H1 (cell line): Measurements from ENCODE around the gene SUMF1. TPM values are rescaled to one million over a fixed set of nuclear protein-coding genes. Genes with fewer than 3 reads are reported as not detected.

Source experiments
- CTCF ChIA-PET: fragments of 300-600 bp; sonication (Branson Sonifier 250); formaldehyde crosslinking; loops from one replicate; lab custom pipeline; 2021; ENCODE audit not compliant: partially characterized antibody; lab: Charles Lee
- POLR2A ChIA-PET: fragments of 300-600 bp; sonication (Branson Sonifier 250); formaldehyde crosslinking; loops from one replicate; lab custom pipeline; 2021; ENCODE audit warnings: inconsistent platforms; ENCODE audit not compliant: partially characterized antibody; lab: Charles Lee
- DNase-seq, 2 experiments: peaks; one replicate each; pipeline versions ENCODE4 v3.0.0 to v3.0.0-alpha.2; 2010 to 2022; ENCODE audit warnings: low spot score in 2 of 2, low read depth in 1 of 2, mixed read lengths in 1 of 2
- FAIRE-seq: peaks from 2 replicates; lab custom pipeline; 2011; peaks lifted over from hg19 to GRCh38; lab: Jason Lieb, UNC
- H2AFZ ChIP-seq: 2 replicates; pipeline ENCODE4 v1.8.1; 2012; ENCODE audit warnings: low read length, inconsistent platforms
- H2AK5ac ChIP-seq: 2 replicates; pipeline ENCODE4 v1.6.1; 2013; ENCODE audit warnings: low read depth, low read length
- H2BK120ac ChIP-seq: replicated peaks from 2 replicates; pipeline ENCODE3; 2013; ENCODE audit warnings: low read depth, low read length, inconsistent platforms
- H2BK12ac ChIP-seq: 2 replicates; pipeline ENCODE4 v1.6.1; 2013; ENCODE audit warnings: low read depth, low read length
- H2BK15ac ChIP-seq: 2 replicates; pipeline ENCODE4 v1.6.1; 2013; ENCODE audit warnings: low read length
- H2BK20ac ChIP-seq: 2 replicates; pipeline ENCODE4 v1.6.1; 2013; ENCODE audit warnings: low read length
- H2BK5ac ChIP-seq: 2 replicates; pipeline ENCODE4 v1.6.1; 2013; ENCODE audit warnings: low read depth, low read length
- H3K14ac ChIP-seq: 2 replicates; pipeline ENCODE4 v1.6.1; 2013; ENCODE audit warnings: inconsistent platforms; ENCODE audit not compliant: insufficient read length
- H3K18ac ChIP-seq: 2 replicates; pipeline ENCODE4 v1.6.1; 2013; ENCODE audit warnings: low read length; ENCODE audit errors: extremely low read depth
- H3K23ac ChIP-seq: 2 replicates; pipeline ENCODE4 v1.6.1; 2013; ENCODE audit warnings: inconsistent platforms; ENCODE audit not compliant: insufficient read length
- H3K23me2 ChIP-seq: 2 replicates; pipeline ENCODE4 v1.6.1; 2013; ENCODE audit warnings: low read depth, low read length
- H3K27ac ChIP-seq: 2 replicates; pipeline ENCODE4 v1.6.1; 2011; ENCODE audit warnings: low read depth, low read length, inconsistent platforms
- H3K27me3 ChIP-seq, 4 experiments: replicated peaks in 1 of 4; 1 replicate in 1 of 4; 2 replicates in 3 of 4; pipeline versions ENCODE4 v1.6.1 to v1.8.1; 2011 to 2013; ENCODE audit warnings: low read length in 3 of 4, mild to moderate bottlenecking in 3 of 4, inconsistent platforms in 2 of 4, mixed read lengths in 2 of 4, moderate library complexity in 1 of 4; ENCODE audit not compliant: control insufficient read depth in 3 of 4, insufficient read depth in 3 of 4; ENCODE audit errors: extremely low read depth in 1 of 4
- H3K36me3 ChIP-seq, 4 experiments: 2 replicates each; pipeline versions ENCODE4 v1.6.1 to v1.8.1; 2011 to 2013; ENCODE audit warnings: mild to moderate bottlenecking in 4 of 4, low read length in 3 of 4, moderate library complexity in 2 of 4, control low read depth in 1 of 4, inconsistent platforms in 1 of 4; ENCODE audit not compliant: insufficient read depth in 4 of 4, control insufficient read depth in 2 of 4
- H3K4ac ChIP-seq: replicated peaks from 2 replicates; pipeline ENCODE3; 2013; ENCODE audit warnings: low read length, low read depth, mixed read lengths, inconsistent platforms; ENCODE audit not compliant: insufficient read length
- H3K4me1 ChIP-seq, 4 experiments: replicated peaks in 1 of 4; 1 replicate in 1 of 4; 2 replicates in 3 of 4; pipeline versions ENCODE4 v1.6.1 to v1.8.1; 2011 to 2013; ENCODE audit warnings: low read length in 3 of 4, inconsistent platforms in 2 of 4, mixed read lengths in 1 of 4; ENCODE audit not compliant: insufficient read depth in 4 of 4, control insufficient read depth in 3 of 4
- H3K4me2 ChIP-seq, 2 experiments: 2 replicates each; pipeline versions ENCODE4 v1.6.1 to v1.8.1; 2011 to 2013; ENCODE audit warnings: low read depth in 2 of 2, low read length in 2 of 2, control low read depth in 1 of 2, inconsistent platforms in 1 of 2, mild to moderate bottlenecking in 1 of 2; ENCODE audit not compliant: insufficient read depth in 1 of 2
- H3K4me3 ChIP-seq, 4 experiments: fragments of 200-600, 300-600 bp in 1 of 4; sonication (generic), shearing (Covaris generic), sonication (Bioruptor Twin) in 1 of 4; 2 replicates each; pipeline versions ENCODE4 v1.5.1 to v1.8.1; 2011 to 2016; ENCODE audit warnings: low read length in 4 of 4, low read depth in 3 of 4, control low read depth in 2 of 4, inconsistent platforms in 2 of 4, mild to moderate bottlenecking in 2 of 4, mixed read lengths in 1 of 4, moderate library complexity in 1 of 4; ENCODE audit not compliant: insufficient read depth in 2 of 4; ENCODE audit errors: extremely low read depth in 1 of 4
- H3K56ac ChIP-seq: replicated peaks from 2 replicates; pipeline ENCODE3; 2013; ENCODE audit warnings: low read depth, mild to moderate bottlenecking, mixed read lengths, low read length, inconsistent platforms; ENCODE audit not compliant: insufficient read length
- H3K79me1 ChIP-seq: 2 replicates; pipeline ENCODE4 v1.6.1; 2013; ENCODE audit warnings: low read depth, low read length, control low read depth
- H3K79me2 ChIP-seq, 2 experiments: 2 replicates each; pipeline versions ENCODE4 v1.6.1 to v1.8.1; 2012 to 2013; ENCODE audit warnings: low read length in 2 of 2, mild to moderate bottlenecking in 2 of 2, inconsistent platforms in 1 of 2; ENCODE audit not compliant: insufficient read depth in 2 of 2, control insufficient read depth in 1 of 2
- H3K9ac ChIP-seq, 4 experiments: replicated peaks in 1 of 4; 1 replicate in 1 of 4; 2 replicates in 3 of 4; pipeline versions ENCODE4 v1.6.1 to v1.8.1; 2011 to 2013; ENCODE audit warnings: low read depth in 3 of 4, low read length in 3 of 4, control low read depth in 2 of 4, mild to moderate bottlenecking in 2 of 4, moderate library complexity in 2 of 4, inconsistent platforms in 1 of 4; ENCODE audit errors: extremely low read depth in 1 of 4
- H3K9me3 ChIP-seq, 2 experiments: 2 replicates each; pipeline versions ENCODE4 v1.6.1 to v1.8.1; 2012 to 2013; ENCODE audit warnings: mild to moderate bottlenecking in 2 of 2, moderate library complexity in 2 of 2, control low read depth in 1 of 2, inconsistent platforms in 1 of 2, low read depth in 1 of 2, low read length in 1 of 2, mixed read lengths in 1 of 2; ENCODE audit not compliant: insufficient read depth in 2 of 2
- H4K20me1 ChIP-seq, 2 experiments: replicated peaks in 1 of 2; 2 replicates each; pipeline versions ENCODE3 to v1.8.1; 2011 to 2013; ENCODE audit warnings: inconsistent platforms in 2 of 2, low read length in 2 of 2, mild to moderate bottlenecking in 1 of 2; ENCODE audit not compliant: insufficient read depth in 2 of 2, control insufficient read depth in 1 of 2
- H4K5ac ChIP-seq: 2 replicates; pipeline ENCODE4 v1.6.1; 2013; ENCODE audit warnings: low read length, low read depth, mixed read lengths, inconsistent platforms; ENCODE audit not compliant: insufficient read length
- H4K8ac ChIP-seq: 2 replicates; pipeline ENCODE4 v1.8.0; 2013; ENCODE audit warnings: mild to moderate bottlenecking, moderate library complexity, low read length, inconsistent platforms; ENCODE audit not compliant: insufficient read depth; ENCODE audit errors: extremely low read depth
- H4K91ac ChIP-seq: replicated peaks from 2 replicates; pipeline ENCODE3; 2013; ENCODE audit warnings: low read length, mixed read lengths, inconsistent platforms; ENCODE audit not compliant: insufficient read length
- ASH2L ChIP-seq: fragments of 200-600, 300-600 bp; sonication (generic); IDR thresholded peaks from one replicate; pipeline ENCODE4 v1.7.1; 2017; ENCODE audit warnings: low read length
- CREB1 ChIP-seq: IDR thresholded peaks from 2 replicates; pipeline ENCODE4 v1.6.1; 2012; ENCODE audit warnings: inconsistent platforms
- EP300 ChIP-seq, 2 experiments: IDR thresholded peaks; 1 replicate in 1 of 2; 2 replicates in 1 of 2; pipeline ENCODE4 v1.6.1; 2011 to 2012; ENCODE audit warnings: low read depth in 2 of 2, low read length in 2 of 2, mild to moderate bottlenecking in 2 of 2, borderline replicate concordance in 1 of 2, inconsistent platforms in 1 of 2, moderate library complexity in 1 of 2
- PHF8 ChIP-seq: fragments of 200-600 bp; sonication (generic); conservative IDR thresholded peaks from 2 replicates; pipeline ENCODE4 v1.7.1; 2012; ENCODE audit warnings: low read depth, mild to moderate bottlenecking, inconsistent platforms, low read length, moderate library complexity
- POLR2AphosphoS5 ChIP-seq: IDR thresholded peaks from 2 replicates; pipeline ENCODE4 v1.6.1; 2011; ENCODE audit warnings: low read depth, low read length
- RAD21 ChIP-seq, 2 experiments: IDR thresholded peaks in 1 of 2; conservative IDR thresholded peaks in 1 of 2; 2 replicates each; pipeline ENCODE4 v1.6.1; 2011; ENCODE audit warnings: low read depth in 2 of 2, low read length in 2 of 2, improper control_type of control experiment in 1 of 2, inconsistent platforms in 1 of 2, mild to moderate bottlenecking in 1 of 2, moderate library complexity in 1 of 2
- RNF2 ChIP-seq: fragments of 200-900, 300-1000 bp; sonication (generic); IDR thresholded peaks from 2 replicates; pipeline ENCODE4 v1.7.1; 2016; ENCODE audit warnings: borderline replicate concordance, low read depth, mild to moderate bottlenecking, antibody characterized with exemption, low read length; ENCODE audit not compliant: poor library complexity, severe bottlenecking; ENCODE audit errors: missing control alignments
- RXRA ChIP-seq: IDR thresholded peaks from 2 replicates; pipeline ENCODE4 v1.6.1; 2011; ENCODE audit warnings: low read depth, mild to moderate bottlenecking, low read length, moderate library complexity; ENCODE audit not compliant: insufficient read depth
- TCF12 ChIP-seq: IDR thresholded peaks from 2 replicates; pipeline ENCODE4 v1.6.1; 2011; ENCODE audit warnings: low read depth, mild to moderate bottlenecking, low read length
- WGBS, 2 experiments: shearing (Covaris generic) in 1 of 2; methylation state at CpG; one replicate each; pipeline versions ENCODE4 v1.1.6 to v1.1.7; 2013 to 2015; ENCODE audit warnings: low lambda C conversion rate in 2 of 2, mixed read lengths in 2 of 2, inconsistent platforms in 1 of 2, low coverage in 1 of 2, missing lambda C conversion rate in 1 of 2; ENCODE audit not compliant: insufficient replicate concordance in 2 of 2, insufficient coverage in 1 of 2, insufficient read length in 1 of 2; ENCODE audit errors: extremely low coverage in 1 of 2, missing lambda C conversion rate in 1 of 2; 5-methylcytosine and 5-hydroxymethylcytosine counted together
- polyA plus RNA-seq, 7 experiments: library from polyadenylated mRNA; depleted of rRNA in 3 of 7; stranded (reverse) in 5 of 7; unstranded in 2 of 7; fragments of >200 nt in 5 of 7; fragments of 200-250 nt in 2 of 7; gene quantifications; 1 replicate in 5 of 7; 2 replicates in 1 of 7; 4 replicates in 1 of 7; pipeline versions ENCODE4 v1.2.1 to v1.2.3, GENCODE V29; 2011 to 2013; ENCODE audit warnings: missing spikeins in 2 of 7, mixed read lengths in 2 of 7
- total RNA-seq: library from RNA; stranded (reverse); fragmentation: NEBNext Ultra II Directional; extraction: Animal tissue kit (Norgen Biotek cat#: 25700); gene quantifications from 2 replicates; pipeline ENCODE4 v1.2.1, GENCODE V29; 2021

SUMF1 gene
- total and polyA plus RNA-seq, 2 of the 8 experiments (the other 6 are each of a cell fraction or from before 2014, with no cell fraction given), result 12.5 to 15.0 TPM

- CTCF ChIA-PET, result interaction anchor here (0.5 to 1.8 kb wide), 6 partner anchors 9 to 162 kb away, joined by 3 to 8 read pairs (median 4); no protein-coding TSS in a partner anchor
- no peak overlapping the region for H3K18ac ChIP-seq
- no peaks in the 10 kb centered on the region for H4K20me1 ChIP-seq
- WGBS, 2 experiments, result 84% methylated on average over 15 of the region's 15 CpGs; no CpG with 5 or more reads in 1 of the 2 experiments
- H3K14ac ChIP-seq, result no peak overlapping the region
- H3K79me2 ChIP-seq, result no peaks in the 10 kb centered on the region
- H2BK15ac ChIP-seq, result no peak overlapping the region
- no peak overlapping the region for H2BK20ac ChIP-seq
- TF ChIP-seq RNF2 (no peak), EP300 (IDR thresholded peaks at IDR 0.05; ENCODE audit: borderline replicate concordance in 1 of 2, low read depth in 2 of 2, low read length in 2 of 2) (no peak), PHF8 (no peak), POLR2AphosphoS5 (no peak), RXRA (no peak), CREB1 (no peak), ASH2L (no peak), RAD21 (IDR thresholded peaks at IDR 0.05 in 1 of 2, conservative IDR thresholded peaks at IDR 0.05 in 1 of 2; ENCODE audit: low read depth in 2 of 2, low read length in 2 of 2) (no peak), TCF12 (no peak)
- TF ChIP-seq, all 59 proteins: peak for 0
- Histone ChIP-seq H3K36me3 (no peaks in the 10 kb centered on the region), H3K4me1 (peaks cover 5 to 17% (median 11%) of the 10 kb centered on the region in 4 experiments; a peak in 5 of 7 replicates), H4K8ac (no peak overlapping the region), H3K4me2 (no peak overlapping the region), H3K4me3 (no peak overlapping the region), H3K4ac (no peak overlapping the region), H2BK12ac (no peak overlapping the region), H3K9me3 (no peaks in the 10 kb centered on the region), H4K5ac (no peak overlapping the region), H3K56ac (no peak overlapping the region), H3K27me3 (no peaks in the 10 kb centered on the region; a peak in 2 of 7 replicates), H2AFZ (no peak overlapping the region), H2BK5ac (no peak overlapping the region), H2BK120ac (no peak overlapping the region), H3K23ac (no peak overlapping the region), H3K9ac (no peak overlapping the region), H3K23me2 (no peaks in the 10 kb centered on the region), H4K91ac (no peak overlapping the region), H3K79me1 (no peaks in the 10 kb centered on the region), H2AK5ac (no peak overlapping the region), H3K27ac (no peak overlapping the region)
- FAIRE-seq (no peak), DNase-seq (no peak)
- POLR2A ChIA-PET, result interaction anchor here (4.2 kb wide), 1 partner anchor 20 kb away, joined by 20 read pairs; the partner anchor contains the start of gene ITPR1
Measured at GRCh38 chr3:4512895-4513616, 46.0 kb upstream of the SUMF1 start.
